GM23338 (cell line): Measurements from ENCODE around the gene CLDN15.

ENCODE experiments used
- CREB1 ChIP-seq: fragments of 250-450 bp; sonication (Bioruptor Pico); IDR thresholded peaks from 2 replicates; pipeline ENCODE4 v1.5.0; 2020; ENCODE audit warnings: low read depth, mild to moderate bottlenecking, moderate library complexity
- CTCF ChIP-seq, 2 experiments: fragments of 200-600 bp in 1 of 2; sonication (generic) in 1 of 2; conservative IDR thresholded peaks; 2 replicates each; pipeline versions ENCODE4 v1.5.1 to v1.6.1; 2016 to 2017; ENCODE audit warnings: antibody characterized with exemption in 2 of 2, low read depth in 2 of 2, mild to moderate bottlenecking in 2 of 2, moderate library complexity in 1 of 2
- EZH2 ChIP-seq: fragments of 200-600 bp; sonication (generic); IDR thresholded peaks from one replicate; pipeline ENCODE4 v1.8.0; 2017; ENCODE audit warnings: antibody characterized with exemption, mild to moderate bottlenecking, low read depth; ENCODE audit not compliant: unreplicated experiment
- POLR2AphosphoS5 ChIP-seq: IDR thresholded peaks from 2 replicates; pipeline ENCODE4 v1.6.1; 2016; ENCODE audit warnings: antibody characterized with exemption, low read depth
- REST ChIP-seq: IDR thresholded peaks from one replicate; pipeline ENCODE4 v1.6.1; 2018; ENCODE audit warnings: antibody characterized with exemption; ENCODE audit not compliant: unreplicated experiment
- ZNF331 ChIP-seq: fragments of 250-450 bp; sonication (Bioruptor Pico); IDR thresholded peaks from 2 replicates; pipeline ENCODE4 v1.5.0; 2020; ENCODE audit warnings: low read depth, mild to moderate bottlenecking, moderate library complexity

- TF ChIP-seq CTCF (conservative IDR thresholded peaks at IDR 0.05; ENCODE audit: low read depth in 2 of 2) (no peak), ZNF331 (CRISPR knock-in tag) (no peak), EZH2 (no peak), CREB1 (CRISPR knock-in tag) (no peak), POLR2AphosphoS5 (no peak), REST (no peak)
Measured at GRCh38 chr7:101197991-101198390, 39.6 kb downstream of the CLDN15 start.
